H9 (cell line): ENCODE results near the gene CCDC85A. TPM values are rescaled to one million over a fixed set of nuclear protein-coding genes. Genes with fewer than 3 reads are reported as not detected.

Experiments
- DNase-seq: peaks from one replicate; pipeline ENCODE4 v3.0.0-alpha.2; 2017
- H2AFZ ChIP-seq: one replicate; pipeline ENCODE4 v1.6.1; 2013; ENCODE audit warnings: mild to moderate bottlenecking, low read length, control low read depth, moderate library complexity
- H2AK5ac ChIP-seq: 2 replicates; pipeline ENCODE4 v1.6.1; 2013; ENCODE audit warnings: low read length, control low read depth, mixed read lengths; ENCODE audit not compliant: insufficient read length
- H2BK120ac ChIP-seq: one replicate; pipeline ENCODE4 v1.6.1; 2013; ENCODE audit warnings: low read depth, mild to moderate bottlenecking, low read length, control low read depth, inconsistent platforms; ENCODE audit not compliant: poor library complexity, severe bottlenecking
- H2BK12ac ChIP-seq: 2 replicates; pipeline ENCODE4 v1.6.1; 2013; ENCODE audit warnings: low read length, control low read depth, mixed read lengths, low read depth; ENCODE audit not compliant: insufficient read length
- H2BK15ac ChIP-seq: 2 replicates; pipeline ENCODE4 v1.6.1; 2013; ENCODE audit warnings: low read depth, low read length, control low read depth
- H2BK20ac ChIP-seq: one replicate; pipeline ENCODE4 v1.6.1; 2013; ENCODE audit warnings: low read depth, mild to moderate bottlenecking, low read length, control low read depth, inconsistent platforms; ENCODE audit not compliant: poor library complexity, severe bottlenecking
- H2BK5ac ChIP-seq: 2 replicates; pipeline ENCODE4 v1.6.1; 2013; ENCODE audit warnings: low read length, control low read depth, mixed read lengths; ENCODE audit not compliant: insufficient read length
- H3K14ac ChIP-seq: 2 replicates; pipeline ENCODE4 v1.6.1; 2013; ENCODE audit warnings: low read length, control low read depth; ENCODE audit not compliant: insufficient read depth
- H3K18ac ChIP-seq: 2 replicates; pipeline ENCODE4 v1.6.1; 2013; ENCODE audit warnings: low read depth, mild to moderate bottlenecking, mixed read lengths, low read length, control low read depth; ENCODE audit not compliant: insufficient read length
- H3K23ac ChIP-seq: 2 replicates; pipeline ENCODE4 v1.6.1; 2013; ENCODE audit warnings: low read length, control low read depth, mixed read lengths, low read depth; ENCODE audit not compliant: insufficient read length
- H3K23me2 ChIP-seq: 2 replicates; pipeline ENCODE4 v1.6.1; 2013; ENCODE audit warnings: low read depth, mild to moderate bottlenecking, mixed read lengths, low read length, control low read depth; ENCODE audit not compliant: insufficient read length, poor library complexity, severe bottlenecking
- H3K27ac ChIP-seq: 2 replicates; pipeline ENCODE4 v1.5.1; 2013; ENCODE audit warnings: low read length, control low read depth, mixed read lengths, low read depth; ENCODE audit not compliant: insufficient read length
- H3K27me3 ChIP-seq: 2 replicates; pipeline ENCODE4 v1.6.1; 2013; ENCODE audit warnings: low read length, control low read depth, inconsistent platforms; ENCODE audit not compliant: insufficient read depth
- H3K4ac ChIP-seq: 2 replicates; pipeline ENCODE4 v1.6.1; 2013; ENCODE audit warnings: low read depth, mild to moderate bottlenecking, control low read depth, inconsistent platforms, low read length, moderate library complexity
- H3K4me1 ChIP-seq: 2 replicates; pipeline ENCODE4 v1.6.1; 2013; ENCODE audit warnings: low read length, control low read depth, inconsistent platforms; ENCODE audit not compliant: insufficient read depth
- H3K4me2 ChIP-seq: 2 replicates; pipeline ENCODE4 v1.6.1; 2013; ENCODE audit warnings: low read length, control low read depth, mixed read lengths; ENCODE audit not compliant: insufficient read length, insufficient read depth
- H3K56ac ChIP-seq: 2 replicates; pipeline ENCODE4 v1.6.1; 2013; ENCODE audit warnings: low read depth, mild to moderate bottlenecking, mixed read lengths, low read length, control low read depth; ENCODE audit not compliant: insufficient read length
- H3K79me1 ChIP-seq: 2 replicates; pipeline ENCODE4 v1.6.1; 2013; ENCODE audit warnings: low read depth, mild to moderate bottlenecking, moderate library complexity, low read length, control low read depth, inconsistent platforms; ENCODE audit not compliant: insufficient read depth, poor library complexity, severe bottlenecking
- H3K79me2 ChIP-seq: 2 replicates; pipeline ENCODE4 v1.6.1; 2013; ENCODE audit warnings: low read length, control low read depth, inconsistent platforms; ENCODE audit not compliant: insufficient read depth
- H3K9ac ChIP-seq: 2 replicates; pipeline ENCODE4 v1.6.1; 2013; ENCODE audit warnings: low read length, control low read depth, mixed read lengths; ENCODE audit not compliant: insufficient read length; ENCODE audit errors: extremely low read depth
- H3K9me3 ChIP-seq: one replicate; pipeline ENCODE4 v1.6.1; 2013; ENCODE audit warnings: low read depth, low read length, inconsistent platforms; ENCODE audit not compliant: control insufficient read depth
- H3T11ph ChIP-seq: one replicate; pipeline ENCODE4 v1.6.1; 2013; ENCODE audit warnings: mild to moderate bottlenecking, low read length, control low read depth, inconsistent platforms
- H4K20me1 ChIP-seq: one replicate; pipeline ENCODE4 v1.6.1; 2013; ENCODE audit not compliant: control insufficient read depth, insufficient read length, insufficient read depth
- H4K5ac ChIP-seq: 2 replicates; pipeline ENCODE4 v1.6.1; 2013; ENCODE audit warnings: low read depth, mild to moderate bottlenecking, mixed read lengths, low read length, control low read depth; ENCODE audit not compliant: insufficient read length
- H4K8ac ChIP-seq: replicated peaks from 2 replicates; pipeline ENCODE4 v1.6.1; 2013; ENCODE audit warnings: low read length, control low read depth, mixed read lengths, low read depth; ENCODE audit not compliant: insufficient read length
- H4K91ac ChIP-seq: 2 replicates; pipeline ENCODE4 v1.6.1; 2013; ENCODE audit warnings: low read depth, mild to moderate bottlenecking, moderate library complexity, mixed read lengths, low read length, control low read depth; ENCODE audit not compliant: insufficient read length
- H3K27ac Mint-ChIP-seq, 3 experiments: 2 replicates in 2 of 3; 3 replicates in 1 of 3; pipeline ENCODE4 v1.8.0; 2020 to 2021; ENCODE audit warnings: mixed read lengths in 3 of 3, mild to moderate bottlenecking in 1 of 3, moderate library complexity in 1 of 3
- H3K27me3 Mint-ChIP-seq: 2 replicates; pipeline ENCODE4 v1.8.0; 2021; ENCODE audit warnings: low read depth, mild to moderate bottlenecking, moderate library complexity, mixed read lengths
- H3K36me3 Mint-ChIP-seq, 3 experiments: 2 replicates in 2 of 3; 3 replicates in 1 of 3; pipeline ENCODE4 v1.8.0; 2020 to 2021; ENCODE audit warnings: low read depth in 3 of 3, mixed read lengths in 3 of 3; ENCODE audit not compliant: insufficient read depth in 1 of 3
- H3K4me1 Mint-ChIP-seq, 2 experiments: 2 replicates each; pipeline ENCODE4 v1.8.0; 2020; ENCODE audit warnings: mixed read lengths in 2 of 2
- H3K4me3 Mint-ChIP-seq, 2 experiments: 2 replicates in 1 of 2; 3 replicates in 1 of 2; pipeline ENCODE4 v1.8.0; 2020 to 2021; ENCODE audit warnings: mild to moderate bottlenecking in 2 of 2, mixed read lengths in 2 of 2, moderate library complexity in 1 of 2
- H3K9me3 Mint-ChIP-seq, 2 experiments: 2 replicates in 1 of 2; 3 replicates in 1 of 2; pipeline ENCODE4 v1.8.0; 2020; ENCODE audit warnings: mild to moderate bottlenecking in 2 of 2, mixed read lengths in 2 of 2, moderate library complexity in 1 of 2
- WGBS: extraction: QIAGEN DNeasy Blood & Tissue Kit; methylation state at CpG from one replicate; pipeline ENCODE4 v1.1.7; 2013; ENCODE audit warnings: missing lambda C conversion rate, low lambda C conversion rate, mixed read lengths; ENCODE audit not compliant: insufficient read length; ENCODE audit errors: extremely low coverage; 5-methylcytosine and 5-hydroxymethylcytosine counted together
- total RNA-seq: library from RNA; stranded (reverse); gene quantifications from 2 replicates; pipeline ENCODE4 v1.2.1, GENCODE V29; 2021
- TF ChIP-seq, protein P1 (sequence below): fragments of 200-600 bp; sonication (generic); conservative IDR thresholded peaks from 3 replicates; pipeline ENCODE4 v1.8.0; 2021; ENCODE audit warnings: antibody characterized with exemption, mild to moderate bottlenecking

CCDC85A gene
- total RNA-seq, 1 experiment from 2014 or later: 0.17 TPM

DNA sequence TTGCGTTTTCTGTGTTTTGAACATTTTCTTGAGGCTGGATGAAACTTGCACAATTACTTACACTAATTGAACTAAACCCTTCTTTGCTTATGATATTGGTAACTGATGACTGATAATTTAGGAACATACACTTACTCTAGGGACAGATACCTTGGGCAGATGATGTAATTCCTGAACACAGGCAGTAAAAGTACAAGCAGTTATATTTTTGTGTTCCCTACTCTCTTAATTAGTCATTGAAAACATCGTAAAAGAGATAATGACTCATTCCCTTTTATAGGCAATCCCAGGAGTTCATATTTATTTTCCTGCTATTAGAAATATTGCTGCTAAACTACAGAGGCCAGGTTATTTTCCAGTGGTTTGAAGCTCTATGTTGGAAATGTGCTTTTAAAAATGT lies 46.4 kb downstream of the CCDC85A start:
- Histone ChIP-seq H3K79me2 (no peaks in the 10 kb centered on the region), H3K4me1 (no peaks in the 10 kb centered on the region), H3K56ac (no peak overlapping the region), H4K5ac (no peak overlapping the region), H3K9ac (no peak overlapping the region), H3K79me1 (no peaks in the 10 kb centered on the region), H3K18ac (no peak overlapping the region), H2AK5ac (no peak overlapping the region), H3K4ac (no peak overlapping the region), H3K27ac (no peak overlapping the region), H2BK15ac (no peak overlapping the region), H3K23me2 (no peaks in the 10 kb centered on the region), H4K8ac (no peak overlapping the region), H3K14ac (no peak overlapping the region), H3K4me2 (no peak overlapping the region), H2BK20ac (no peak overlapping the region), H2BK120ac (no peak overlapping the region), H3K27me3 (no peaks in the 10 kb centered on the region), H4K91ac (no peak overlapping the region), H4K20me1 (no peaks in the 10 kb centered on the region), H2BK5ac (no peak overlapping the region), H3K9me3 (no peaks in the 10 kb centered on the region), H3T11ph (no peak overlapping the region), H2BK12ac (no peak overlapping the region), H3K23ac (no peak overlapping the region), H2AFZ (no peak overlapping the region)
- TF ChIP-seq, protein P1, sequence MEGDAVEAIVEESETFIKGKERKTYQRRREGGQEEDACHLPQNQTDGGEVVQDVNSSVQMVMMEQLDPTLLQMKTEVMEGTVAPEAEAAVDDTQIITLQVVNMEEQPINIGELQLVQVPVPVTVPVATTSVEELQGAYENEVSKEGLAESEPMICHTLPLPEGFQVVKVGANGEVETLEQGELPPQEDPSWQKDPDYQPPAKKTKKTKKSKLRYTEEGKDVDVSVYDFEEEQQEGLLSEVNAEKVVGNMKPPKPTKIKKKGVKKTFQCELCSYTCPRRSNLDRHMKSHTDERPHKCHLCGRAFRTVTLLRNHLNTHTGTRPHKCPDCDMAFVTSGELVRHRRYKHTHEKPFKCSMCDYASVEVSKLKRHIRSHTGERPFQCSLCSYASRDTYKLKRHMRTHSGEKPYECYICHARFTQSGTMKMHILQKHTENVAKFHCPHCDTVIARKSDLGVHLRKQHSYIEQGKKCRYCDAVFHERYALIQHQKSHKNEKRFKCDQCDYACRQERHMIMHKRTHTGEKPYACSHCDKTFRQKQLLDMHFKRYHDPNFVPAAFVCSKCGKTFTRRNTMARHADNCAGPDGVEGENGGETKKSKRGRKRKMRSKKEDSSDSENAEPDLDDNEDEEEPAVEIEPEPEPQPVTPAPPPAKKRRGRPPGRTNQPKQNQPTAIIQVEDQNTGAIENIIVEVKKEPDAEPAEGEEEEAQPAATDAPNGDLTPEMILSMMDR: no peak
- no peak overlapping the region for H3K4me3 Mint-ChIP-seq
- peaks cover 2% of the 10 kb centered on the region; the same call in 1 of the 2 replicates for H3K27me3 Mint-ChIP-seq
- no CpG with 5 or more reads among the region's 2 CpGs for WGBS
- no peak overlapping the region for H3K27ac Mint-ChIP-seq
- peaks cover 16 to 23% of the 10 kb centered on the region in 2 experiments for H3K4me1 Mint-ChIP-seq
- DNase-seq: no peak
- no peaks in the 10 kb centered on the region for H3K9me3 Mint-ChIP-seq
- H3K36me3 Mint-ChIP-seq: no peaks in the 10 kb centered on the region
